KG1 (cell line): ENCODE data around the gene F2RL2.

Source experiments
- DNase-seq: peaks from one replicate; lab custom pipeline; 2025; lab: John Stamatoyannopoulos, UW

F2RL2 gene, protein sequence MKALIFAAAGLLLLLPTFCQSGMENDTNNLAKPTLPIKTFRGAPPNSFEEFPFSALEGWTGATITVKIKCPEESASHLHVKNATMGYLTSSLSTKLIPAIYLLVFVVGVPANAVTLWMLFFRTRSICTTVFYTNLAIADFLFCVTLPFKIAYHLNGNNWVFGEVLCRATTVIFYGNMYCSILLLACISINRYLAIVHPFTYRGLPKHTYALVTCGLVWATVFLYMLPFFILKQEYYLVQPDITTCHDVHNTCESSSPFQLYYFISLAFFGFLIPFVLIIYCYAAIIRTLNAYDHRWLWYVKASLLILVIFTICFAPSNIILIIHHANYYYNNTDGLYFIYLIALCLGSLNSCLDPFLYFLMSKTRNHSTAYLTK

DNA sequence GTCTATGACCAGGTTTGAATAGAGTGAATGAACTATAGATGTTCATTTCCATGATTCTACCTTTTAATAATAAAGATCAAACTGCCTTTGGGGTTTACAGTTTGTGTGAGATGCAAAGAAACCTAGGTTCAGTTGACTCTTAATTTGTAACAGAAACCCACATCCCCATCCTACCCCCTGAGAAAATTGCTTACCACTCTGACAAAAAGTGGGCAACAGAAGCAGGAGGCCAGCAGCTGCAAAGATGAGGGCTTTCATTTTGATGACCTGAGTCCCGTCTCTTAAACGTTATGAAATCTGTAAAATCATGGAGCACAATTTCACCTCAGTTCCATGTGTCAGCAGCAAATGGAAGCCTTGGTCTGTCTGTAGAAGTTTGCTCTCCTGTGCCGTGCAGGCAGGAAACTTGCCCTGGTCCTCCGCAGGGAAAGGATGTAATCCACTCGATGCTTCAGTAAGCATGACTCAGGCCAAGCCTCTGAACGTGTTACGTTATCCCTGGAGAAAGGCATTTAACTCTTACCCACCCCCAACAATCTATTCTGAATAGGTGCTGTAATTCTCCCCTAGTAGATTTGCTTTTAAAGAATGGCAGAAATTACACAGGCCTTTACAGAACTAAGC is at the start of gene F2RL2:
F2RL2 (minus strand) TSS at position 431 of the 624 bp plus-strand sequence; CDS start at position 258, 173 bp downstream.
- DNase-seq: no peak

DNA sequence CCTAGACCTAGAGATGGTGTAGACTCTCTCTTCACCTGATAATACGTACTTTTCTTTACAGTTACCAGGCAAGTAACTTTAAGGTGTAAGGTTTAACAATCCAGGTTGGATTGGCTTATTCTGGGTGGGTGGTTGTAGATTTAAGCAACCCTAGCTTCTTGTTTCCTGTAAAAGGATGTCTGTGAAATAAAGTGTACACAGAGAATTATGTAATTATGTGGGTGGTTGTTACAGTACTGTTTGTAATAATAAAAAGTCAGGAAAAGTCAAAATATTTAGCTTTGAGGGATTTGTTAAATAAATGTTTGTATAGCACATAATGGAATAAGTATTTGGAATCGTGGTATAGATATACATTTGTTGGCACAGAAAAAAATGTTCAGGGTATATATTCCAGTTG is 49.0 kb upstream of the F2RL2 start:
- no peak for DNase-seq

DNA sequence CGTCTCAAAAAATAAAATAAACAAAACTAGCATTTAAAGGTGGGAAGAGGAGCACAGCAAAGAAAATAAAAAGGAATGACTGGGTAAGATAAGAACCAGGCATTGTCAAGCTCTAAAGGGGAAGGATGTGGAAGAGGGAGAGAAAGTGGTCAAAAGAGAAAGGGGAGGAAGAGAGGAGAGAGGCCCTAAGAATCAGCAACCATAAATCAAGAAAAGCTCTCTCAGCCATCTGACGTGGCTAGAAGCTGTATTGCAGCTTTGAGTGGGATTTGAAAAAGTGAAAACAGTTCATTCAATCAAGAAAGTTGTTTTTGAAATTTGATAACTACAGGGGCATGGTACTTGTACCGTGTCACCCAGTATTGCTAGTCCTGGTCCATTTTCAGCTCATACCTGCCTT is 47.3 kb upstream of the F2RL2 start:
- DNase-seq: no peak

DNA sequence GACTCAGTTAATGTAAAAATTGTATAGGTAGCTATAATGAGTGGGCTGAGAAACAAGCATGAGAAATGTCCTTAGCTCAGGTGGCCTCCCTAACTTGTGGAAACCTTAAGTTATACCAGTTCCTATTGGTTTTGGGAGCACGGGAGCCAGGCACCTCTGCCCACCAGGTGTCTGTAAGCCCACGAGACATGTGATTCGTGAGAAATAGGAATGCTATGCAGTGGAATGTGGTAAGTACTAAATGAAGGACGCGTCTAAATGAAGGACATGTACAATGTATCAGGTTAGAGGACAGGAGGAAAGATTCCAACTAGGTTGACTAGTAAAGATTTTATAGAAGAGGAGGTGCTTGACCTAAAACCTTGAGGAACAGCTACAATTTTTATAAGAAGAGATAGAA is 46.0 kb upstream of the F2RL2 start:
- no peak for DNase-seq

DNA sequence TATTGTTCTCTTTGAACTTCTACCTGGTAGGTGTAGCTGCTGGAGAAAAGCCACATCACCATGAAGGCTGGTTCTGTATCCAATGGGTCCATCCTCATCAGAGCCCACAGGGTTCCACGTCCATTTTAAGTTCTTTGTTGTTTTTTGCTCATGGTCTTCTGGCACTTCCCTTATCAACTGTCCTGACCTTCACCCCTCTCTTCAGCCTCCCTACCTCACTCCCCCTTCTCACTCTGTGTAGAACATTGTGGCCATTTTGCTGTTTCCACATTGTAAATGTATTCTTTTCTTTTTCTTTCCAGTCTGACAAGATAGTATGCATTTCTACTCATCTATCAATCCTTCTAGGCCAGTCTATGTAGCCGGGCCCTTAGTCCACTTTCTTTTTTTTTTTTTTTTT is 44.3 kb upstream of the F2RL2 start:
- DNase-seq: no peak

DNA sequence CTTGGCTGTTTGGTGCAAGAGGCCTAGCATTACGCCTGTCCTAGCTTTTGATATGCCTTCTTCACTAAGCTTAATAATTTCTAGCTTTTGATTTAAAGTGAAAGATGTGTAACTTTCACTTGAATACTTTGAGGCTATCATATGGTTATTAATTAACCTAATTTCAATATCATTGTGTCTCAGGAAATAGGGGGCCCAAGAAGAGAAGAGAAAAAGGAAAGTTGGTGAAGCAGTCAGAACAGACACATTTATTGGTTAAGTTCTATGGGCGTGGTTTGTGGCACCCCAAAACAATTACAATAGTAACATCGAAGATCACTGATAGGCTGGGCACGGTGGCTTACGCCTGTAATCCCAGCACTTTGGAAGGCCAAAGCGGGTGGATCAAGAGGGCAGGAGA is 40.9 kb upstream of the F2RL2 start:
- DNase-seq: no peak

DNA sequence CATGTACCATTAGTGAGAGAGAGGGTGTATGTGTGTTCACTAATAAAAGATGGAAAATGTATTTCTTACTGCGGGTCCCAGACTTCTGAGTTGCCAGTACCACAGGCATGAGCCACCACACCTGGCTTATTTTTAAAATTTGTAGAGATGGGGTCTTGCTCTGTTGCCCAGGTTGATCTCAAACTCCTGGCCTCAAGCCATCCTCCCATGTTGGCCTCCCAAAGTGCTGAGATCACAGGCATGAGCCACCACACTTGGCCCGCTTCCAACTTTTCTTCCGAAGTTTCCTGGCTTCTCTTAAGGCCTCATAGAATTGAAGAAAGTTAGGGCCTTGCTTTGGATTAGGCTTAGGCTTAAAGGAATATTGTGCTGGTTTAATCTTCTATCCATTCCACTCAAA is 40.4 kb upstream of the F2RL2 start:
- no peak for DNase-seq

DNA sequence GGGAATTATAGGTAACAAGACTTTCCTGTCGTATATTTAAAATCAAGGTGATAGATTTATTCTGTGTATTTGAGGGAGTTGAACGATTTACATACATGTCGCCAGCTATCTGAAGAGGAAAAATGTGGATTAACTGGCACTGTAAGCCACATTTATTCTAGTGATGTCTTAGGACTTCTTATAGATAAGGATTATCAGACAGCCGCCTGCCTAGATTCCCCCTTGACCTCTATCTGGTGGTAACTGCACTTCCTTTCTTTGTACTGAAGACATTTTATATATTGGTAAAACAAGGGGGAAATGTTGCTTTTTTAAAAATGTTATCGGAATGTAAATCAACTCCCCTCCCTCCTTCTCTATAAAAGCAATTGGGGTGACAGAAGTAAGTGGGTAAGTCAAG is 39.3 kb upstream of the F2RL2 start:
- DNase-seq: no peak

DNA sequence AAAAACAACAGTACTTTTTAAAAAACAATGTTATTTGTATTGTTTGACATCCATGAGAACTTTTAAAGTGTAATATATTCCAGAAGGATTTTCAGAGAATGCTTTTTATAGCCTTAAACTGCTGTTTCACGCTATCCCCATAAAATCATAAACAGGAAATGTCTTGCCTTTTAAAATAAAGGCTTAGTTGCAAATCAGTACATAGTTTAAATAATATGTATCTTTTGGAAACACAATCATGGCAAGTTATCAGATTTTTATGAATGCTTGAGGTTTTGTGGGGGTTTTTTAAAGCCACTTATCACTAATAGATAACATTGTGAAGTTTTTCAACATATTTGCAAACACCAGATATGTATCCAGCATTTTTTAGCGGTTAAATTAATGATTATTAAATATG is 37.2 kb upstream of the F2RL2 start:
- DNase-seq: no peak

DNA sequence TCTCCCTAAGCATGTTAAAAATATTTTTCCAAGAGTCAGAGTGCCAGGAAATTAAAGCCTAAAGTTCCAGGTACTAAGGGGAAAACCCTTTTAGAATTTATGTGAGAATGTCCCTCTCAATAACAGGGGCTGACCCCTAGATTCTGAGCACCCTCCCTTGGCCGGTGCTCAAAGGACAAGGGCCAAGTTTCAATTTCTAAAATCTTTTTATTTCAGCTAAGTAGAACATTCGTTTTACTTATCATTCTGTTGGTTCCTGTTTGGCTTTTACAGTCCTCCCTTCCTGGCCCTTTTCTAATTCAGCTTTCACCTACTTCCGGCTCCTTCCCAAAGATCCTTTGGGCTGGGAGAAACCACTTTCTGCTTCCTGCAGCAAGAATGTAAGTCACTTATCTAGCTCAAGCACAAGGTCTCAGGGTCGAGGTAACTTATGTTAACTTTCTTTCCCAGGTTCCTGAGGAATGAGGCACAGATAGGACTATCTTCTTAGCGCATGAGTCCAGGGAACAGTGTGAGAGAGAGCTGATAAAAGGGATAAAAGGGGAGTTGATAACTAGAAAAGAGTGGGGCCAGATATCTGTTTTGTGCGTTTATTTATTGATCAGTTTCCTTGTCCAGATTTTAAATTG is 34.6 kb upstream of the F2RL2 start:
- no peak for DNase-seq

DNA sequence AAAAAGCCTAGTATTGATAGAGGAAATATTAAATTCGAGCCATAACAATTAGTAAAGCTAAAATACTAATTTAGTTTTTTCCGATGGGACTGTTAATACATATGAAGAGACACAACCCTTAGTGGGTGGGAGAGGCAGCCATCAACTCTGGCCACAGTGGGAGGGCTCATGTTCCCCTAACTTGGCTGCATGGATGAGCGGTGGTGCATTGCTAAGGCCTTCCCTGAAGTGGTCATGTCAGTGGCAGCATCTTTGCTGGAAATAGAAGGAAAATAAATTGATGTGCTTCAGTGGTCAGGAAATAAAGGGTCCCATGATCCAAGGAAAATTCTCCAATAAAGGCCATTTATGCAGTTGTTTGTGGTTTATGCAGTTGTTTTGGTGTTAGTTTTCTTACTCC is 33.9 kb upstream of the F2RL2 start:
- no peak for DNase-seq

DNA sequence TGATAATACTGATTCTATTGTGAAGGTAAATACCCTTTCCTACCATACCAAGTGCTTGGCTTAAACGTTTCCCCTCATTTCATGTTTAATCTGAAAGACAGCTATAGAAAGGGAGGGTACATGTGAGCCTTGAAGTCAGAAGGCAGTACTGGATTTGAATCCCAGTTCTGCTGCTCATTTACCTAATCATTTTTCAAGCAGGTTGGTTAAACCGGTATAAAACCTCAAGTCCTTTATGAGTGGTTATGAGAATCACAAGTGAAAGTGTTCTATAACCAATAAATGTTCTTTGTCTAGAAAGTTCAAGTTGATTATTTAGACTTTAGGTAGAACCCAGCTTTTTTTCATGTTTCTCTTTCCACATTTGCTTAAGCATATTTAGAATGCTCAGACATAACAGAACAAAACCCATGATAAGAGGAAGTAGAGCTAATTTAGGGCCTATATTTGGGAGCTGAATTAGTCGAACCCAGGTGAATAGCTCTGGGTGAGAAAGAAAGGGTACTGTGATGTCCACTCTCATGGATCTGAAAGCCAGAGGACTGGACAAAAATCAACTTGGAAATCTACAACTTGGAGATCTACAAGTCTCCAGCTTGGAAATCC is 29.7 kb upstream of the F2RL2 start:
- DNase-seq: no peak

DNA sequence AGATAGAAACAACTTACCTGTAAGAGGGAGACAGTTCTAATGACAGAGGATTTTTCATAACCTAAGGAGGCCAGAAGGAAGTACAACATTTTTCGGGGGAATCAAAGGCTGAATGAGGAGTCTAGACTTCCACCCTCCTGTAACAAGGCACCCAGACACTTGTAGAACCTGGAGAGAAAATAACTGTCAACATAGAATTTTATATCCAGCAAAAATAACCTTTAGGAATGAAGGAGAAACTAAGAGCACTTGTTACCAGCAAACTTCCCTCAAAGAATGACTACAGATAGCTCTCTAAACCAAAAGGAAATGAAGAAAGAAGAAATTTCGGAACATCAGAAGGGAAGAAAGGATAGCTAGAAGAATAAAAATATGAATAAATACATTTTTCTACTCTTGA is 25.9 kb upstream of the F2RL2 start:
- DNase-seq: no peak

DNA sequence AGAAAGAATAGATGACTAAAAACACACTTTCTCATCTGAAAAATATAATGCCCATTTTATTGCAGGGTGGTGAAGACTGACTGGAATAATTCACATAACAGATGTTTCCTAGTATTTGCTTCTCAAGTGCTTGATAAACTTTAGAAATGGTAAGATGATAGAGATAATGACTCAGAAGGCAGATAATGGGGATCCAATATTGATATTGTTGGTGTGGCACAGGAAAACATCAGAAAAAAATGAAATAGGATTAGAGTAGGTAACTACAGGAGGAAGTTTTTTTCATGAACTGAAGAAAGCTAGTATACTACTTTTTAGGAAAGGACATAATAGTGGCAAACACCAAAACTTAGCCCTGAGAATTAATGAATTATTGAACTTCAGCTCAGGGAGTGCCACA is 20.2 kb upstream of the F2RL2 start:
- no peak for DNase-seq

DNA sequence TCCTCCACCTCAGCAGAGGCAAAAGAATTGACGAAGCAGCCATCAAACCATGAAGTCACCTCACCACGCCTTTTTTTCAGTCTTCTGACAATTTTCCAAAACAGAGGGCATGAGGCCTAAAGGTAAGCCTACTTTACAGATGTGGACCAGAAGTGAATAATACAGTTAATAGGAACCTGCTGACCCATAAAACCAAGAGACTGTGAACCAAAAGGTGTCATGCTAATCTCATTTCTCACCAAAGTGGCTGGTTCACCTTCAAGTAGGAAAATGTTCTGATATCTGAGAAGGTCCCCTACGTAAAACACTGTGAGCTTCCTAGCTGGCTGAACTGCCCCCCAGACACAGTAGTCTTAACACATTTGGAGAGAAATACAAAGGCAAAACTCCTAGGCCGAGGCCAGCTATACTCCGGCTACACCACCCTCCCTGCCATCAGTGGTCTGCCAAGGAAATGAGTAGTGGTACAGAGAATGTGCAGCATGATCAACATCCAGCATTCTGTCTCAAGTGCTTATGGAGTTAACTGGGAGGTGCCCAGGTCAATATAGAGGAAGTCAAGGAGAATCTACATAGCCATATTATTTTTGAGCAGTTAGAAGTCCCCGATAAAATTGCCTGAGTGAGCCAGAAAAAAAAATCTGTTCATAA is 19.3 kb upstream of the F2RL2 start:
- DNase-seq: no peak

DNA sequence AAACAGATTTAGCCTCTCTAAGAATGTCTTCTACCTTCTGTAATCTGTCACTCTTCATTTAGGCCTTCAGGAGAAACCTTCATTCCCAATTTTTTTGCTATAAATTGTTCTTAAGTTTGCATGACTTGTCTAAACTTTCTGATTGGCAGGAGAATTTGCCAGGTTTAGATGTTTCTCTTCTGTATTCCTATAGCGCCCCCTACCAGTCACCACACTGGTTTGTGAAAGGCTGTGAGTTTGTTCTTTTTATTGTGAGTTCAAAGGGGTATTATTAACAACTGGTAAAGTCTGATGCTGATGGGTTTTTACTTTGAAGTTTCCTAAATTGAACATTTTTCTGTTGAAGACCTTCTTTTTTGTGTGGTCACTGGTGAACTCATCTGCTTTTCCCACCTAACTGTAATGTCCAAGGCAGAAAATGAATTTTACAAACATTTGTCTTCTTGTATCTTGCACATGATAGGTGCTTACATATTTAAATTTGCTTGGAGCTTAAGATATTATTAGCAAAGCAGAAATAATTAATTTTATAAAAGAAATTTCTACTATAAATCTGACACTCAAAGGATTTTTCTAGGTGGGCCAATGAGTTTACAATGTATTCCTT is 18.4 kb upstream of the F2RL2 start:
- peak; percentile 79 for DNase-seq

DNA sequence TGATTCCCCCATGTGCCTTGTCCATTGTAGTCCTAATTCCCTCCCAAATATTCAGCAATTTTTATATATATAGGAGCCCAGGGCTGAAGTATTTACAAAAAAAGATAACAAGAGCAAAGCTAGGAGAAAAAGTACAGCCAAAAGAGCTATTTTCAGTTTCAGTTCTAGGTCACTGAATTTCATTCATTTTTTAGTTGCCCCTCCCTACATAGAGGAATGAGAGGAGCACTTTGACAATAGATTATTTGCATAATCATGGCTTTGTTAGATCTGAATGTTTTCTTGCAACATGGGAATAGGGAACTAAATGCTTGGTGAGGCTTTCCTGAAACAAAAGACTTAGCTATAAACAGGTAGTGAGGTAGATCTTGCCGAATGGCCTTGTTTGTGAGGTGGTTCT is 15.3 kb upstream of the F2RL2 start:
- no peak for DNase-seq

DNA sequence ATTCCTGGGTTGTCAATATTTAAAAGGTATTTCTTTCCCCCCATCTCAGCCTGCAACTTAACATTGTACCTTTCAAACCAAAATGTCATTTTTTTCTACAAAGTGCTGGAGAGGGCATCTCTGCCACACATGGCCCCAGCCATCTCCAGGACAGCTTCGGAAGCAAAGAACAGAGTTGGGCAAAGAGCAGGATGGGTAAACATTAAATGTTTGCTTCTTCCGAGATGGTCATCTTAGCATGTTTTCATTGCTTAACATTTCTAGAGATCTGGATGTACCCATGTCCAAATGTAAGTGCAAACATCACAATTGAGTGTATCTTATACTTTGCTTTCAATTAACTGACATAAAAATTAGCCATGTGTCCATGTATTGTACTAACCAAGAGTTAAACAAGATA is 14.3 kb upstream of the F2RL2 start:
- no peak for DNase-seq

DNA sequence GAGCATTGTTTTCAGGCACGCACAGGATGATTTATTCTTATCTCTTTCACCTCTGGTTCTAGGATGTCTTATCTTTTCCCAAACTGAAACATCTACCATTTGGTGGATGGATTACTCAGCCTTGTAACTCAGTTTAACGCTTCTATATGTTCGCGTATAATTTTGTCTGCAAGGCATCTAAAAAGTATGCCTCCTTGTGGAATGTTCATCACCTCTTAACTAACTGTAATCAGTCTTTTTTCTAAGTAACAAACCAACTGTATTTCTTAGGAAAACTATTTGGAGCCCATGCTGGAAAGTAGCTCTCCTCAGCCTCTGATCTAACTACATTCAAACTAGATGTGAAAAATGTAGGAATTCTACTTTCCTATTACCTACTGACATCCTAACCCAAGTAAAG is 11.5 kb upstream of the F2RL2 start:
- DNase-seq: no peak

DNA sequence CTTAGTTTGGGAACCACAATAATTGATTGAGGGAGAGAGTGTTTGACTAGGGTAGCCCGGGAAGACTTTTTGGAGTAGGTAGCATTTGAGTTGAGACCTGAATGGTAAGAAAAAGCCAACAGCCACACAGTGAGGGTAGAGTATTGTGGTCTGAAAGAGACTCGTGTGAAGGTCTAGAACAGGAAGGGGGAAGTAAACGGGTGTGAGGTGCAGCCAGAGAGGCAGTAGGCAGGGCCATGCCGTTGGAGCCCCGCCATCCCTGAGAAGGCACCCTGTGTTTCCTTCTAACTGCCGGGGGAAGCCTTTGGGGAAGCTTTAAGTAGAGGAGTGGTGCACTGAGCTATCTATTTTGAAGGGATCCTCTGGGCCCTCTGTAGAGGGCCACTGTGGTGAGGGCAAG is 3.5 kb upstream of the F2RL2 start:
- DNase-seq: peak; percentile 58

DNA sequence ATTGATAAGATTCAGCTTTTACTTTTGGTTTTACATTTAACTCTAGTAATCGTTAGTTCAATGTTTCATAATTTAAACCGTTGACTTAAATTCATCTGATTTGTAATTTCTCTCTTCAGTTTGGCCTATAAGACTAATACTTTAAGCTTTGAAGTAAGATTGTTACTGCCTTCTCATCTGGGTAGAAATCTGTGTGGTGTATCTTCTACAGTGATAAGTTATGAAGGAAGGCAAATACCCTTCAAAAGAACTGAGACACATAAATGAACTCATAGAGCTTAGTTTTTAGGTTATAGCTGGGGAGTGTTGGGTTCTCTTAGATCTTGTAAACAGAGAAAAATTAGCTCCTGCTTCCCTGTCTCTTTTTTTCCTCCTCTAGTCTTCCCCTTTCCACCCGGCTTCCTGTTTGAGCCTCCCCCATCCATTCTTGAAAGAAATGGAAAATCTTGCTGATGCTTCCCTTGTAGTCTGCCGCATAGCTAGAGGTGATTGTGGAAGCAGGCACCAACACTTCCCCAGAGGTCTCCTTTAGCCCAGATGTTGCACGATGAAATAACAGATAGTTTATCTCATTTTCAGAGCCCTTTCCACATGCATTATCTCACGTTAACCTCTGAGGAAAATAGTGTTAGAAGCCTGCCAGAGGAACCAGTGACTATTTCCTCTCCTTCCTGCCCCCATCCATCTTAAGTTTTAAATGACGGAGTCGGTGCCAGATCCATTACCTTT is 2.0 kb upstream of the F2RL2 start:
- DNase-seq: no peak
